Cortex of kidney (tissue), 1 donor: ENCODE data around the gene SUPT20H.
A peak's percentile ranks its signal among the peaks of the same experiment; 100 is the strongest.

Experiments used
- DNase-seq: peaks from one replicate; lab custom pipeline; 2025; lab: John Stamatoyannopoulos, UW

SUPT20H gene

GRCh38 chr13:37058910-37059847, at the start of gene SUPT20H:
TSS of gene SUPT20H (minus strand) at chr13:37059688. CDS start at chr13:37051490, 8,198 bp downstream.
- DNase-seq, result peak; percentile 40

GRCh38 chr13:37109051-37109678, 49.7 kb upstream of the SUPT20H start:
- no peak for DNase-seq

- DNase-seq, result no peak
Measured at GRCh38 chr13:37107868-37108267, 48.4 kb upstream of the SUPT20H start.

GRCh38 chr13:37107456-37107855, 48.0 kb upstream of the SUPT20H start:
- no peak for DNase-seq

GRCh38 chr13:37106642-37107041, 47.2 kb upstream of the SUPT20H start:
- DNase-seq, result no peak

GRCh38 chr13:37105251-37105714, 45.8 kb upstream of the SUPT20H start, which contains the start of gene CSNK1A1L:
TSS of gene CSNK1A1L (minus strand) at chr13:37105664. CDS start at chr13:37105256, 408 bp downstream.
- DNase-seq, result no peak

- DNase-seq, result no peak
Measured at GRCh38 chr13:37102896-37103295, 43.4 kb upstream of the SUPT20H start.

- no peak for DNase-seq
Measured at GRCh38 chr13:37101201-37101600, 41.7 kb upstream of the SUPT20H start.

GRCh38 chr13:37100731-37101130, 41.2 kb upstream of the SUPT20H start:
- no peak for DNase-seq

GRCh38 chr13:37097076-37097475, 37.6 kb upstream of the SUPT20H start:
- DNase-seq, result no peak

- no peak for DNase-seq
Measured at GRCh38 chr13:37094840-37095239, 35.4 kb upstream of the SUPT20H start.

- no peak for DNase-seq
Measured at GRCh38 chr13:37094099-37094498, 34.6 kb upstream of the SUPT20H start.

GRCh38 chr13:37091835-37092234, 32.3 kb upstream of the SUPT20H start:
- no peak for DNase-seq

- no peak for DNase-seq
Measured at GRCh38 chr13:37090912-37091311, 31.4 kb upstream of the SUPT20H start.

GRCh38 chr13:37089495-37089894, 30.0 kb upstream of the SUPT20H start:
- no peak for DNase-seq

- DNase-seq, result no peak
Measured at GRCh38 chr13:37087486-37087885, 28.0 kb upstream of the SUPT20H start.

- DNase-seq, result no peak
Measured at GRCh38 chr13:37085606-37086005, 26.1 kb upstream of the SUPT20H start.

GRCh38 chr13:37076818-37077217, 17.3 kb upstream of the SUPT20H start:
- no peak for DNase-seq

- no peak for DNase-seq
Measured at GRCh38 chr13:37075164-37075563, 15.7 kb upstream of the SUPT20H start.

GRCh38 chr13:37074703-37075102, 15.2 kb upstream of the SUPT20H start:
- no peak for DNase-seq

GRCh38 chr13:37072024-37072423, 12.5 kb upstream of the SUPT20H start:
- DNase-seq, result no peak

- DNase-seq, result no peak
Measured at GRCh38 chr13:37070956-37071355, 11.5 kb upstream of the SUPT20H start.

- no peak for DNase-seq
Measured at GRCh38 chr13:37070145-37070695, 10.7 kb upstream of the SUPT20H start.
